CD4-positive, CD25-positive, alpha-beta regulatory T cell (primary cell): Measurements from ENCODE around the gene NFATC2. TPM values are rescaled to one million over a fixed set of nuclear protein-coding genes. Genes with fewer than 3 reads are reported as not detected.

Source experiments
- polyA plus RNA-seq, 4 donors: library from polyadenylated mRNA; unstranded; fragments of 300-500 nt; fragmentation: Illumina TruSeq; gene quantifications; one replicate each; pipeline ENCODE4 v1.2.3, GENCODE V29; 2021
- total RNA-seq: library from RNA; stranded (reverse); gene quantifications from one replicate; pipeline ENCODE4 v1.2.3, GENCODE V29; 2022

The NFATC2 gene
- total and polyA plus RNA-seq, 5 donors from 2014 or later, result 11.0 to 56.8 (median 14.2) TPM

Other genes starting within 250 kb of the NFATC2 start
- 0.76 TPM for gene ATP9A, start 225.7 kb upstream of the NFATC2 start, total RNA-seq
- under 1 TPM in 1 of 4 donors, not detected in 3; 0.10 TPM for gene ATP9A, start 225.7 kb upstream of the NFATC2 start, polyA plus RNA-seq